ENCODE data around the gene MAPK10. TPM values are rescaled to one million over a fixed set of nuclear protein-coding genes. Genes with fewer than 3 reads are reported as not detected.

The MAPK10 gene
- total RNA-seq, 1 experiment from 2014 or later: 0.79 TPM

GRCh38 chr4:86346320-86346719, 13.5 kb downstream of the MAPK10 start:
- ChIA-PET POLR2A (no interaction called here), CTCF (no interaction called here)
- no peaks in the 10 kb centered on the region for H3K4me1 Mint-ChIP-seq (ENCODE audit: low read depth, unreplicated experiment)
- no peak for DNase-seq
- H3K9me3 Mint-ChIP-seq (ENCODE audit: unreplicated experiment): no peaks in the 10 kb centered on the region
- TF ChIP-seq CTCF (IDR thresholded peaks at IDR 0.05; ENCODE audit: insufficient read depth in 1 of 2, low read depth in 1 of 2, low read length in 1 of 2, severe bottlenecking in 1 of 2, unreplicated experiment in 1 of 2): no peak
- no peaks in the 10 kb centered on the region for H3K4me1 ChIP-seq
- no peaks in the 10 kb centered on the region for H3K9me3 ChIP-seq
- intact Hi-C loops (cut with micrococcal nuclease; ENCODE audit: unreplicated experiment): no loop called here
- BruUV-seq (replicated peaks): no TSS peak
- no peak overlapping the region for H3K27ac Mint-ChIP-seq (ENCODE audit: unreplicated experiment)
- H3K36me3 ChIP-seq (ENCODE audit: control insufficient read depth, insufficient read depth, low read length): no peaks in the 10 kb centered on the region
- no peaks in the 10 kb centered on the region for H3K27me3 ChIP-seq (replicated peaks; ENCODE audit: control insufficient read depth, insufficient read depth, low read length)
- H3K4me3 Mint-ChIP-seq (ENCODE audit: unreplicated experiment): no peak overlapping the region
- no peaks in the 10 kb centered on the region for H3K36me3 Mint-ChIP-seq (ENCODE audit: insufficient read depth, unreplicated experiment)
- H3K27me3 Mint-ChIP-seq (ENCODE audit: insufficient read depth, unreplicated experiment): peaks cover 5% of the 10 kb centered on the region
- no peak overlapping the region for H3K4me3 ChIP-seq (ENCODE audit: low read depth, low read length)

DNA sequence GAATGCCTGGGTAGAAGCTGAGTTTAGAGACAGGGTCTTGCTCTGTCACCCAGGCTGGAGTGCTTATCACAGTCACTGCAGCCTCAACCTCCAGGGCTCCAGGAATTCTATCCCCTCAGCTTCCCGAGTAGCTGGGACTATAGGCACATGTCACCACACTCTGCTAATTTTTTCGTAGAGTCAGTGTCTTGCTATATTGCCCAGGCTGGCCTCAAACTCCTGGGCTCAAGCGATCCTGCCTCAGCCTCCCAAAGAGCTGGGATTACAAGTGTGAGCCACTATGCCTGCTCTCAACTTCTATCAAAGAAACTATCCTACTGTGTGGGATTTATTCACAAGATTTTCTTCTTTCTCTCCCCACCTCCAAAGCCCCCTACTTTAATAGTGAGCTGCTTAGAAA, 15.7 kb downstream of the MAPK10 start:
- no TSS peak for BruUV-seq (replicated peaks)
- no peak for DNase-seq
- Histone ChIP-seq H3K9me3 (no peaks in the 10 kb centered on the region), H3K36me3 (ENCODE audit: control insufficient read depth, insufficient read depth, low read length) (no peaks in the 10 kb centered on the region), H3K4me1 (no peaks in the 10 kb centered on the region), H3K27me3 (replicated peaks; ENCODE audit: control insufficient read depth, insufficient read depth, low read length) (no peaks in the 10 kb centered on the region), H3K4me3 (ENCODE audit: low read depth, low read length) (no peak overlapping the region)
- Mint-ChIP-seq H3K4me3 (ENCODE audit: unreplicated experiment) (no peak overlapping the region), H3K36me3 (ENCODE audit: insufficient read depth, unreplicated experiment) (no peaks in the 10 kb centered on the region), H3K27ac (ENCODE audit: unreplicated experiment) (no peak overlapping the region), H3K9me3 (ENCODE audit: unreplicated experiment) (no peaks in the 10 kb centered on the region), H3K27me3 (ENCODE audit: insufficient read depth, unreplicated experiment) (peaks cover 3% of the 10 kb centered on the region), H3K4me1 (ENCODE audit: low read depth, unreplicated experiment) (no peaks in the 10 kb centered on the region)
- intact Hi-C loops (cut with micrococcal nuclease; ENCODE audit: unreplicated experiment): no loop called here
- POLR2A ChIA-PET: no interaction called here
- no peak for TF ChIP-seq CTCF (IDR thresholded peaks at IDR 0.05; ENCODE audit: insufficient read depth in 1 of 2, low read depth in 1 of 2, low read length in 1 of 2, severe bottlenecking in 1 of 2, unreplicated experiment in 1 of 2)
- CTCF ChIA-PET: no interaction called here

GRCh38 chr4:86338989-86339388, 20.9 kb downstream of the MAPK10 start:
- POLR2A ChIA-PET: no interaction called here
- H3K9me3 ChIP-seq: no peaks in the 10 kb centered on the region
- TF ChIP-seq CTCF (IDR thresholded peaks at IDR 0.05; ENCODE audit: insufficient read depth in 1 of 2, low read depth in 1 of 2, low read length in 1 of 2, severe bottlenecking in 1 of 2, unreplicated experiment in 1 of 2): no peak
- no peaks in the 10 kb centered on the region for H3K36me3 ChIP-seq (ENCODE audit: control insufficient read depth, insufficient read depth, low read length)
- no peaks in the 10 kb centered on the region for H3K27me3 ChIP-seq (replicated peaks; ENCODE audit: control insufficient read depth, insufficient read depth, low read length)
- H3K4me3 ChIP-seq (ENCODE audit: low read depth, low read length): no peak overlapping the region
- Mint-ChIP-seq H3K9me3 (ENCODE audit: unreplicated experiment) (no peaks in the 10 kb centered on the region), H3K4me3 (ENCODE audit: unreplicated experiment) (no peak overlapping the region), H3K27ac (ENCODE audit: unreplicated experiment) (no peak overlapping the region), H3K27me3 (ENCODE audit: insufficient read depth, unreplicated experiment) (no peaks in the 10 kb centered on the region), H3K36me3 (ENCODE audit: insufficient read depth, unreplicated experiment) (no peaks in the 10 kb centered on the region), H3K4me1 (ENCODE audit: low read depth, unreplicated experiment) (no peaks in the 10 kb centered on the region)
- BruUV-seq (replicated peaks): no TSS peak
- CTCF ChIA-PET: no interaction called here
- no peaks in the 10 kb centered on the region for H3K4me1 ChIP-seq
- DNase-seq: no peak
- intact Hi-C loops (cut with micrococcal nuclease; ENCODE audit: unreplicated experiment): no loop called here
